ENCODE data around the gene CCDC78.
"Not testable (repeated sequence)": the region's sequence is repeated elsewhere in the genome, so short reads cannot be mapped to it uniquely, and the experiment has no call there.

GRCh38 chr16:712740-713250 is 13.4 kb downstream of the CCDC78 start:
- TF ChIP-seq CTCF (IDR thresholded peaks at IDR 0.05): peak in 2 of 4 experiments; percentile 23 to 41
- not testable (repeated sequence) for TF ChIP-seq POLR2A, EP300 (IDR thresholded peaks at IDR 0.05)
